ENCODE data around the gene NPIPA5.
"Not testable (repeated sequence)": the region's sequence is repeated elsewhere in the genome, so short reads cannot be mapped to it uniquely, and the experiment has no call there.

Gene NPIPA5

GRCh38 chr16:15396509-15396829 lies 18.4 kb upstream of the NPIPA5 start:
- in situ Hi-C loops (cut with HindIII; ENCODE audit: low pct_ligation_motif_present, low pct_unique_long_range_greater_than_20kb, low sequenced_read_pairs); DNase-seq: not testable (repeated sequence)

GRCh38 chr16:15395631-15396508 lies 17.8 kb upstream of the NPIPA5 start, which contains the start of gene MPV17L:
Gene MPV17L, plus strand, starts transcription at chr16:15395754. Its CDS starts 144 bp downstream, at chr16:15395898.
- in situ Hi-C loops (cut with HindIII; ENCODE audit: low pct_ligation_motif_present, low pct_unique_long_range_greater_than_20kb, low sequenced_read_pairs), result not testable (repeated sequence)
- peak; percentile 23 for DNase-seq

GRCh38 chr16:15393025-15393424 lies 14.9 kb upstream of the NPIPA5 start:
- in situ Hi-C loops (cut with HindIII; ENCODE audit: low pct_ligation_motif_present, low pct_unique_long_range_greater_than_20kb, low sequenced_read_pairs); DNase-seq: not testable (repeated sequence)

GRCh38 chr16:15389916-15390315 lies 11.8 kb upstream of the NPIPA5 start:
- in situ Hi-C loops (cut with HindIII; ENCODE audit: low pct_ligation_motif_present, low pct_unique_long_range_greater_than_20kb, low sequenced_read_pairs); DNase-seq: not testable (repeated sequence)

GRCh38 chr16:15388060-15388459 lies 10.0 kb upstream of the NPIPA5 start:
- DNase-seq; in situ Hi-C loops (cut with HindIII; ENCODE audit: low pct_ligation_motif_present, low pct_unique_long_range_greater_than_20kb, low sequenced_read_pairs): not testable (repeated sequence)

- DNase-seq, result peak; percentile 44
Measured at GRCh38 chr16:15382810-15383209, 4.7 kb upstream of the NPIPA5 start.

GRCh38 chr16:15357495-15357894 lies 20.6 kb downstream of the NPIPA5 start:
- DNase-seq; in situ Hi-C loops (cut with HindIII; ENCODE audit: low pct_ligation_motif_present, low pct_unique_long_range_greater_than_20kb, low sequenced_read_pairs): not testable (repeated sequence)

More at GRCh38 chr16:15382810-15383209, 4.7 kb upstream of the NPIPA5 start:
- in situ Hi-C loops (cut with HindIII; ENCODE audit: low pct_ligation_motif_present, low pct_unique_long_range_greater_than_20kb, low sequenced_read_pairs), result not testable (repeated sequence)

- in situ Hi-C loops (cut with HindIII; ENCODE audit: low pct_ligation_motif_present, low pct_unique_long_range_greater_than_20kb, low sequenced_read_pairs); DNase-seq: not testable (repeated sequence)
Measured at GRCh38 chr16:15354846-15355245, 23.2 kb downstream of the NPIPA5 start.

- in situ Hi-C loops (cut with HindIII; ENCODE audit: low pct_ligation_motif_present, low pct_unique_long_range_greater_than_20kb, low sequenced_read_pairs); DNase-seq: not testable (repeated sequence)
Measured at GRCh38 chr16:15352852-15353251, 25.2 kb downstream of the NPIPA5 start.

- in situ Hi-C loops (cut with HindIII; ENCODE audit: low pct_ligation_motif_present, low pct_unique_long_range_greater_than_20kb, low sequenced_read_pairs); DNase-seq: not testable (repeated sequence)
Measured at GRCh38 chr16:15351745-15352144, 26.3 kb downstream of the NPIPA5 start.

GRCh38 chr16:15351251-15351650 lies 26.8 kb downstream of the NPIPA5 start:
- DNase-seq; in situ Hi-C loops (cut with HindIII; ENCODE audit: low pct_ligation_motif_present, low pct_unique_long_range_greater_than_20kb, low sequenced_read_pairs): not testable (repeated sequence)

GRCh38 chr16:15348721-15349120 lies 29.4 kb downstream of the NPIPA5 start:
- in situ Hi-C loops (cut with HindIII; ENCODE audit: low pct_ligation_motif_present, low pct_unique_long_range_greater_than_20kb, low sequenced_read_pairs); DNase-seq: not testable (repeated sequence)

- in situ Hi-C loops (cut with HindIII; ENCODE audit: low pct_ligation_motif_present, low pct_unique_long_range_greater_than_20kb, low sequenced_read_pairs); DNase-seq: not testable (repeated sequence)
Measured at GRCh38 chr16:15342337-15342736, 35.8 kb downstream of the NPIPA5 start.

- in situ Hi-C loops (cut with HindIII; ENCODE audit: low pct_ligation_motif_present, low pct_unique_long_range_greater_than_20kb, low sequenced_read_pairs); DNase-seq: not testable (repeated sequence)
Measured at GRCh38 chr16:15338986-15339385, 39.1 kb downstream of the NPIPA5 start.

GRCh38 chr16:15337974-15338605 lies 40.0 kb downstream of the NPIPA5 start:
- in situ Hi-C loops (cut with HindIII; ENCODE audit: low pct_ligation_motif_present, low pct_unique_long_range_greater_than_20kb, low sequenced_read_pairs); DNase-seq: not testable (repeated sequence)

- in situ Hi-C loops (cut with HindIII; ENCODE audit: low pct_ligation_motif_present, low pct_unique_long_range_greater_than_20kb, low sequenced_read_pairs); DNase-seq: not testable (repeated sequence)
Measured at GRCh38 chr16:15335609-15336008, 42.5 kb downstream of the NPIPA5 start.

- DNase-seq; in situ Hi-C loops (cut with HindIII; ENCODE audit: low pct_ligation_motif_present, low pct_unique_long_range_greater_than_20kb, low sequenced_read_pairs): not testable (repeated sequence)
Measured at GRCh38 chr16:15333969-15334368, 44.1 kb downstream of the NPIPA5 start.

- in situ Hi-C loops (cut with HindIII; ENCODE audit: low pct_ligation_motif_present, low pct_unique_long_range_greater_than_20kb, low sequenced_read_pairs); DNase-seq: not testable (repeated sequence)
Measured at GRCh38 chr16:15330978-15331377, 47.1 kb downstream of the NPIPA5 start.

- DNase-seq; in situ Hi-C loops (cut with HindIII; ENCODE audit: low pct_ligation_motif_present, low pct_unique_long_range_greater_than_20kb, low sequenced_read_pairs): not testable (repeated sequence)
Measured at GRCh38 chr16:15324954-15325353, 53.1 kb downstream of the NPIPA5 start.

All from ACHN (cell line).